OCI-LY3 (cell line): Measurements from ENCODE around the gene BPIFB2.

ENCODE experiments used
- EZH2phosphoT487 ChIP-seq: fragments of 200-600 bp; shearing (Covaris generic); IDR thresholded peaks from 2 replicates; pipeline ENCODE4 v1.6.1; 2018; ENCODE audit warnings: antibody characterized with exemption, mixed run types, low read depth
- TF ChIP-seq, protein P1 (sequence below): fragments of 200-600, 300-600 bp; sonication (generic); IDR thresholded peaks from 2 replicates; pipeline ENCODE4 v1.5.1; 2014; ENCODE audit warnings: antibody characterized with exemption, low read length, low read depth

DNA sequence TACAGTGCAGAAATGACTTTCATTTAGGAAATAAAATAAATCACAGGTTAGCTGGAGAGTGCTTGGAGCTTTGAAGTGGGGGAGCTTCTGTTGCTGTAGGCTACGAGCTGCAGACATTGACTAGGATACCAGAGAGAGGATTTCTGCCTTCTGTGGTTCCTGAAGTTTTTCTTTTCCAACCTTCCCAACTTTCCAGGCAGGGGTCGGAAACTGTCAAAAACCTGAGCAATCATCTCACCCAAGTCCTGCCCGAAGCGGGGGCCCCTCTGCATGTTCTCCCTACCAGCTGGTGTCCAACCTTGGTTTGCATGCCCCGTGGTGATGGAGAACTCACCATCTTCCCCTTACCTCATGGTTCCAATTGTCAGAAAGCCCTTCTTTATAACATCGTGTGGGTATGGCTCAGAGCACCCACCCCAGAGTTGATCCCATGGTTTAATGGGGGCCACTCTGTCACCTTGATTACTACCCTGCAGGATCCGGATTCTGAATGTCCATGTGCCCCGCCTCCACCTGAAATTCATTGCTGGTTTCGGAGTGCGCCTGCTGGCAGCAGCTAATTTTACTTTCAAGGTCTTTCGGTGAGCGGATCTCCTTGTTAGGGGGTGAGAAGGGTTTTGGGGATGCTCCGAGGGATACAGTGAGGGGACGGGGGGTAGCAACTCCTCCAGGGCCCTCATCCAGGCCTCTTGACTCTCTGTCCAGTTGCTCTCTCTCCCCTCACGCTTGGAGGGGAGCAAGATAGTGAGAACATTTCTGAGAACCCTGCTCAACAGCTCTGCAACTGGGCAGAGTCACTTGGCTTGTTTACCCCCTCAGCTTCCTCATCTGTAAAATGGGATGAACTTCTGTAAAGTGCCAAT, 5.1 kb downstream of the BPIFB2 start:
- TF ChIP-seq, protein P1, sequence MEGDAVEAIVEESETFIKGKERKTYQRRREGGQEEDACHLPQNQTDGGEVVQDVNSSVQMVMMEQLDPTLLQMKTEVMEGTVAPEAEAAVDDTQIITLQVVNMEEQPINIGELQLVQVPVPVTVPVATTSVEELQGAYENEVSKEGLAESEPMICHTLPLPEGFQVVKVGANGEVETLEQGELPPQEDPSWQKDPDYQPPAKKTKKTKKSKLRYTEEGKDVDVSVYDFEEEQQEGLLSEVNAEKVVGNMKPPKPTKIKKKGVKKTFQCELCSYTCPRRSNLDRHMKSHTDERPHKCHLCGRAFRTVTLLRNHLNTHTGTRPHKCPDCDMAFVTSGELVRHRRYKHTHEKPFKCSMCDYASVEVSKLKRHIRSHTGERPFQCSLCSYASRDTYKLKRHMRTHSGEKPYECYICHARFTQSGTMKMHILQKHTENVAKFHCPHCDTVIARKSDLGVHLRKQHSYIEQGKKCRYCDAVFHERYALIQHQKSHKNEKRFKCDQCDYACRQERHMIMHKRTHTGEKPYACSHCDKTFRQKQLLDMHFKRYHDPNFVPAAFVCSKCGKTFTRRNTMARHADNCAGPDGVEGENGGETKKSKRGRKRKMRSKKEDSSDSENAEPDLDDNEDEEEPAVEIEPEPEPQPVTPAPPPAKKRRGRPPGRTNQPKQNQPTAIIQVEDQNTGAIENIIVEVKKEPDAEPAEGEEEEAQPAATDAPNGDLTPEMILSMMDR: no peak
- no peak for TF ChIP-seq EZH2phosphoT487
